GM19463 (cell line): ENCODE data around the gene PPARA.

Experiments
- ATAC-seq: cut with Tn5 transposase; IDR thresholded peaks from one replicate; pipeline ENCODE4 v1.9.1; 2021; ENCODE audit warnings: mild to moderate bottlenecking, moderate library complexity; ENCODE audit not compliant: unreplicated experiment

PPARA gene

GRCh38 chr22:46150034-46150654, at the start of gene PPARA:
Gene PPARA, plus strand, starts transcription at chr22:46150526. Its CDS starts 47,858 bp downstream, at chr22:46198384.
- peak; percentile 74 for ATAC-seq

GRCh38 chr22:46102159-46102558, 48.2 kb upstream of the PPARA start:
- ATAC-seq: no peak

- no peak for ATAC-seq
Measured at GRCh38 chr22:46102752-46103151, 47.6 kb upstream of the PPARA start.

GRCh38 chr22:46103181-46103580, 47.1 kb upstream of the PPARA start:
- no peak for ATAC-seq

DNA sequence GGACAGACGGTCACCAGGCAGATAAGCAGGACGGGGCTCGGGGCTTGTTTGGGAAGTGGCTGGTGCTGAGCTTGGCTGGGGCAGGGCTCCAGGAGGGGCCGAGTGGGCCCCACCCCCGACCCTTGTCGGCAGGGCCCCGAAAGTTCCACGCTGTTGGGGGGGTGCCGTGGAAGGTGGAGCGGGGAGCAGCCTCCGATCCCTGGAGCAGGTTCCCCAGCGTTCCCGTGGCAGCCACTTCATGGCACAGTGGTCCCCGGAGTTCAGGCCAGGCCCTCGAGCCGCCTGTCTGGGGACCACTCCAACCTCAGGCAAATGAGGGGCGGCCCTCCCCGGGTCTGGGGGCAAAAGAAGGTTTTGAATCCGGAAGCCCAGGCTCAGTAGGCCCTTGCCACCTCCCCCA, 46.7 kb upstream of the PPARA start:
- no peak for ATAC-seq

DNA sequence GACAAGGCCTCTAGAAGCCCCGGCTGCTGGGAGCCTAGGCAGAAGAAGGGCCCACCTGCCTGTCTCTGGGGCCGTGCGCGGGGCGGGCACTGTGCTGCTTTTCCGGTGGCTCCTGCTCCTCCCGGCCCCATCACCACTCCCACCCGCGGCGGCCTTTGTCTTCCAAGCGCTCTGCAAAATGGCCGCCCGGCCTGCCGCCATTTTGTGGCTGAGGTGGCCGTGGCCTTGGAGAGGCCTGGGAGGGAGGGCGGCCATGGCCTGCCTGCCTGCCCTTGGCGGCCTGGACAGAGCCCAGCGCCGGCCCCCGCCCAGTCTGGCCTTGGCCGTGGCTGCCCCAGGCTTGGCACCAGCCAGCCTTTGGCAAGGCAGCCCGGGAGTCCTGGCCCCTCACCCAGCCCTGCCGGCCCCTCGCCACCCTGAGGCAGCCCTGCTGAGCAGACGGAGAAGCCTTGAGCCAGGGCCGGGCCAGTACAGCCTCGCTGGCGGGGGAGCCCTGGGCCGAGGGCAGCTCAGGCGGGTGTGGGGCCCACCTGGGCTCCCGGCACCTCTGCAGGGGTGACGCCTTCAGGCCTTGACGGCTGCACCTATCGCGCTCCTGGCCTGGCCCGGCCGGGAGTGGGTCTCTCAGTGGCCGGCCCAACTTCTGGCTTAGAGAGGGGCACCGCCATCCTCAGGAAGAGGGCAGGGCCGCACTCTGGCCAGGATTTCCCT, 46.0 kb upstream of the PPARA start:
- ATAC-seq: no peak

GRCh38 chr22:46104881-46105493, 45.3 kb upstream of the PPARA start:
- ATAC-seq: no peak

DNA sequence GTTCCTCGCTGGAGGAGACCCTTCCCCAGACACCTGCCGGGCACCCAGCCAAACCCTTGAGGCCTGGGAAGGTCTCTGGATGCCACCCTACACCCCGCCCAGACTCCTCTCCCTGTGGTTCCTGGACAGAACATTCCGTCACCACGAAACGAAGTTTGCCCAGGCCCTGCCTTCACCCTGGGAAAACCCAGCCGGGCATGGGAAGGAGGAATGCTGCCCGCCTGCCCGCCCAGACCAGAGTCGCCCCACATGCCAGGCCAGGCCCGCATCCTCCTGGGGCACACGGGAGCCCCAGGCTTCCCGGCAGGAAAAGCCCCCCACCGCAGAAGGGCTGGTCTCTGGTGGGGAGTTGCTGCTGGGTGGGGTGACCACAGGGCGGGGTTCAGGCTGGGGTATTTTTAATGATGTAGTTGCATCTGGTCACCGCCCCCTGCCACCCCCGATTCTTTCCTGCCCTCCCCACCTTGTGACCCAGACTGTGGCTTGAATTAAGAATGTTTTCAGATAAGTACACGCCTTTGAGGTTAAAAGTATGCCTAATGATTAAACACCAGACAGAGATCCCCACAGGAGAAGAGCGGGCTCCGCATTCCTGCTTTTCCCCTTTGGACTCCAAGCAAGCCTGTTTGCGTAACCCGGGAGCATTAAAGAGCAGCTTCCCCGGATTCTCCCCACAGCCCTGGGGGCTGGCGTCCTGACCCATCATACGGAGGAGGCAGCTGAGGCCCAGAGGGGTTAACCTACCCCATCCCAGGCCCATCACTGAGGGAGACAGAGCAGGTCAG, 44.6 kb upstream of the PPARA start:
- ATAC-seq: no peak

GRCh38 chr22:46106279-46107022, 43.9 kb upstream of the PPARA start:
- no peak for ATAC-seq

GRCh38 chr22:46107089-46107664, 43.1 kb upstream of the PPARA start:
- ATAC-seq: no peak

GRCh38 chr22:46107753-46108563, 42.4 kb upstream of the PPARA start:
- no peak for ATAC-seq

DNA sequence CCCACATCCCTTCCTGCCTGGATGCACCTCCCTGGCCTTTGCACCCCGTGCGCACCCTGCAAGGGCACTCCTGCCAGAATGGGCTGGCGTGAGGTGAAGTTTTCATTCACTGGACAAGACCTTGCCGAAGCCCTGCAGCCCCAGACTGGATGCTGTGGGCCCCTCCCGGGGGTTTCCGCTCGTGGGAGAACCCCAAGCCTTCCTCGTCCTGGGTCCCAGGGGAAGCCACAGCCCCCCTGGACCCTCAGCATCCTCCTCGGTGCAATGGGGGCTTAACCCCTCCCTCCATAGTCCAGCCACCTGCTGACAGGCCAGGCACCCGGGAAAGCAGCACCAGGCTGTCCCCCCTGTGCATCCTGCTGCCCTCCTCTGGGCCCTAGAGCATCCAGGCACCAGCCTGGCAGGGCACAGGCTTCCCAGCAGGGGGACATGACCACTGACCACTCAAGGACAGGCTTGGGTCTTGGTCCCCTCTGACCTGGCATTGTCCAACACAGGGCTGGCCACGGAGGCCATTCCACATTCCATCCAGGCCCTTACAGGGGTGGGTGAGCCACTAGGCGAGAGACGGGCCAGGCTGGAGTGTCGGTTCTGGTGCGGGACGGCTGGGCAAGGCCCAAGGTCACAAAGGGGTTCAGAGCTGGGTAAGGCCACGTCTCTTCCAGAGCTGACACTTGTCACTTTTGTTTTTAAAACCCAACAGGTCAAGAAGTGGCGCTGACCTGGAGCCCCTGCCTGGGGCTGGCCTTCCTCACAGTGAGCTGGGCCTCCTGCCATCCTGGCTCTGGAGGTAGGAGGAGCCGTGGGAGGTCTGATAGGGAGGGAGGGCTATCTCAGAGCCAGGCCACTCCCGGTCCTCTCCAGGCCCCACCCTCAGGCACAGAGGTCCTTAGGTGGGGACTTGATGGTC, 41.5 kb upstream of the PPARA start:
- no peak for ATAC-seq

GRCh38 chr22:46109474-46110003, 40.8 kb upstream of the PPARA start:
- no peak for ATAC-seq

GRCh38 chr22:46110215-46110614, 40.1 kb upstream of the PPARA start:
- ATAC-seq: no peak

DNA sequence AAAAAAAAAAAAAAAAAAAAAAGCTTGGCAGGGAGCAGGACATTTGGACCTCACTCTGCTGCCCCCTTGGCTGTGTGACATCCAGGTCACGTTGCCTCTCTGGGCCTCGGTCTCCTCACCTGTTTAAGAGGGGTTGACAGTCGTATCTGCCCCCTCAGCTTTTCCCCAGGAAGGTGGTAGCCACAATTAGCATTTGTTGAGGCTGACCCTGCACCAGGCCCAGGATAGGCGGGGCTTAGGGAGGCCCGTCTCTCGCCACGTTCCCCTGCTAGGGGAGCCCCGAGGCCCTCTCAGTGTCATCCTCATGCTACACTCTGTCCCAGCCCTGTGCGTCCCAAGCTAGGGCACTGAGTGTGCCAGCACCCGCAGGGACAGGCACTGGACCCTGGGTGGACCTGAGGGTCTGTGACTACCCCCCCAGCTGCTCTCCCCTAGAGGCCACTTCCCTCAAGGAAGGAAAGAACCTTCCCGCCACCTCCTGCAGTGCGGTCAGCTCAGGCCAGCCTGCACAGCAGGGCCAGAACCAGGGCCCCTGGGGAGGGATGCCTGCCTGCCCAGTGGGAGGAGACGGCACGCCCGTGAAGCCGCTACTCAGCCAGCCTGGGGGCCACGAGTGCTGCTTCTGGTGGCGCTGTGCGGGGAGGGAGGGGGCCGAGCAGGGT, 38.5 kb upstream of the PPARA start:
- ATAC-seq: no peak

DNA sequence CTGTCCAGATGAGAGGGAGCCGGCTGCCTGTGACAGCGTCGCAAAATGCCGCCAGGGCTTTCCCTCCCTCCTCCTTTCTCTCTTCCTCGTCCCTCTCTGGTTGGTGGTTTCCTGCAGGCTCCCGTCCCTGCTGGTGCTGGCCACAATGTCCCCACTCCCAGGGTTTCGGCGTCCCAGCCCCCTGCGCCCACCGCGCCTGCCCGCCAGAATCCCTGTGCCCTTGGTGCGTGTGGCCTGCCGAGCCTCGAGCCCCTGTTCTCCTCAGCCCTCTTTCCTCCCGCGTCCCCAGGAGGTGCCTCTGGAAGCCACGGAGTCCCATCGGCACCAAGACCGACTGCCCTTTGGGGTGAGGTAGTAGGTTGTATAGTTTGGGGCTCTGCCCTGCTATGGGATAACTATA, 37.9 kb upstream of the PPARA start:
- ATAC-seq: no peak

DNA sequence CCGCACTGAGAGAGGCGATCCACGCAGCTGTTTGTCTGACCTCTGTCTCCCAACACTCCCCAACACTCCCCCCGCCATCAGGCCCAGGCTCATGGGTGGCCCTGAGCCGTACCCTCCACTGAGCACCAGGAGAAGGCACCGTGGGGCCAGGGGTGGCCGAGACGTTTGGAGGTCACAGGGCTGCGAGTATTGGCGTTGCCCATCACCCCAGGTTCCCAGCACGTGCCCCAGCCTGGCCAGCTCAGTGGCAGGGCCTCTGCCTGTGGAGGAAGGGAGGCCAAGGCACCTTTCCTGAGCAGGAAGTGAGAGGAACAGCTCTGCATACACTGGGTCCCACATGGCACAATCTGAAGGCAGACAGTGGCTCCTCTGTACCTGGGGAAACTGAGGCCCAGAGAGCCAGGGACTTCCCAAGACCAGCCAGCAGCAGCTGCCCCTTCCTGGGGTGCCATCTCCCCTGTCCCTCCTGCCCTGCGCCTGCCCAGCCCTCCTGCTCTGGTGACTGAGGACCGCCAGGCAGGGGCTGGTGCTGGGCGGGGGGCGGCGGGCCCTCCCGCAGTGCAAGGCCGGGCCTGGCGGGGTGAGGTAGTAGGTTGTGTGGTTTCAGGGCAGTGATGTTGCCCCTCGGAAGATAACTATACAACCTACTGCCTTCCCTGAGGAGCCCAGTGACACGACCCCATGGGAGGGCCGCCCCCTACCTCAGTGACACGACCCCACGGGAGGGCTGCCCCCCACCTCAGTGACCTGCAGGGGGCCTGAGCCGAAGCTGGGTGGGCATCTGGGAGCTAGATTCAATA, 37.0 kb upstream of the PPARA start:
- no peak for ATAC-seq
